HepG2 (cell line): ENCODE data around the gene WNK4. TPM values are rescaled to one million over a fixed set of nuclear protein-coding genes. Genes with fewer than 3 reads are reported as not detected.

Source experiments
- ATAD3A ChIP-seq: sonication (generic); formaldehyde crosslinking; IDR thresholded peaks from 2 replicates; pipeline ENCODE4 v1.4.0; 2020; ENCODE audit warnings: missing genetic modification reagents
- HOXA9 ChIP-seq: sonication (generic); formaldehyde crosslinking; IDR thresholded peaks from 2 replicates; pipeline ENCODE4 v1.8.1; 2022; ENCODE audit warnings: missing genetic modification reagents, mild to moderate bottlenecking, moderate library complexity, borderline replicate concordance
- MIER3 ChIP-seq: IDR thresholded peaks from 2 replicates; pipeline ENCODE4 v1.6.1; 2016; ENCODE audit warnings: missing compliant biosample characterization, borderline replicate concordance
- TBL1XR1 ChIP-seq: fragments of 150-350 bp; IDR thresholded peaks from 2 replicates; pipeline ENCODE4 v1.6.1; 2014; ENCODE audit warnings: borderline replicate concordance, low read length; ENCODE audit not compliant: partially characterized antibody
- ZFP36L1 ChIP-seq: sonication (generic); formaldehyde crosslinking; IDR thresholded peaks from 2 replicates; pipeline ENCODE4 v1.8.0; 2022; ENCODE audit warnings: mild to moderate bottlenecking, missing genetic modification reagents, moderate library complexity
- ZNF101 ChIP-seq: sonication (generic); formaldehyde crosslinking; IDR thresholded peaks from 2 replicates; pipeline ENCODE4 v1.4.0; 2020; ENCODE audit warnings: mild to moderate bottlenecking, low read depth, missing genetic modification reagents, borderline replicate concordance
- ZNF446 ChIP-seq: sonication (generic); formaldehyde crosslinking; IDR thresholded peaks from 2 replicates; pipeline ENCODE4 v1.5.0; 2020; ENCODE audit warnings: mild to moderate bottlenecking, missing genetic modification reagents
- ZNF615 ChIP-seq: sonication (generic); formaldehyde crosslinking; IDR thresholded peaks from 2 replicates; pipeline ENCODE4 v1.5.0; 2020; ENCODE audit warnings: mild to moderate bottlenecking, missing genetic modification reagents, borderline replicate concordance
- ZNF878 ChIP-seq: sonication (generic); formaldehyde crosslinking; IDR thresholded peaks from 2 replicates; pipeline ENCODE4 v1.8.1; 2023; ENCODE audit warnings: mild to moderate bottlenecking, missing genetic modification reagents, moderate library complexity
- polyA plus RNA-seq, 8 experiments: library from polyadenylated mRNA; depleted of rRNA in 3 of 8; stranded (reverse) in 7 of 8; unstranded in 1 of 8; fragments of >200 nt; fragmentation: Illumina TruSeq in 4 of 8; extraction: Trizol in 4 of 8; gene quantifications; 2 replicates each; pipeline versions ENCODE4 v1.2.1 to v1.2.3, GENCODE V29; 2011 to 2016; ENCODE audit warnings: low read depth in 4 of 8, missing spikeins in 1 of 8, mixed read lengths in 1 of 8; ENCODE audit not compliant: insufficient read depth in 1 of 8
- total RNA-seq, 5 experiments: library from RNA; depleted of rRNA; stranded (reverse); fragments of >200 nt; fragmentation: Illumina TruSeq; extraction: Trizol; gene quantifications; 2 replicates each; pipeline ENCODE4 v1.2.3, GENCODE V29; 2016; ENCODE audit warnings: low read depth in 1 of 5
- TF ChIP-seq, protein P1 (sequence below): sonication (generic); formaldehyde crosslinking; IDR thresholded peaks from 2 replicates; pipeline ENCODE4 v1.5.0; 2020; ENCODE audit warnings: mild to moderate bottlenecking, missing genetic modification reagents
- TF ChIP-seq, protein P2 (sequence below): sonication (generic); formaldehyde crosslinking; IDR thresholded peaks from 2 replicates; pipeline ENCODE4 v1.4.0; 2020; ENCODE audit warnings: missing genetic modification reagents
- TF ChIP-seq, protein P3 (sequence below): sonication (generic); formaldehyde crosslinking; IDR thresholded peaks from 2 replicates; pipeline ENCODE4 v1.4.0; 2020; ENCODE audit warnings: missing genetic modification reagents
- TF ChIP-seq, protein P4 (sequence below): IDR thresholded peaks from 2 replicates; pipeline ENCODE4 v1.6.1; 2016; ENCODE audit warnings: missing compliant biosample characterization, missing genetic modification reagents, borderline replicate concordance
- TF ChIP-seq, protein P5 (sequence below): sonication (generic); formaldehyde crosslinking; IDR thresholded peaks from 2 replicates; pipeline ENCODE4 v1.8.0; 2022; ENCODE audit warnings: mild to moderate bottlenecking, missing genetic modification reagents, borderline replicate concordance
- TF ChIP-seq, protein P6 (sequence below): sonication (generic); formaldehyde crosslinking; conservative IDR thresholded peaks from 2 replicates; pipeline ENCODE4 v1.4.0; 2020; ENCODE audit warnings: mild to moderate bottlenecking, missing genetic modification reagents, moderate library complexity

Gene WNK4
- total and polyA plus RNA-seq, 2 of the 13 experiments (the other 11 are each of a cell fraction or from before 2014, with no cell fraction given): 2.7 to 13.7 TPM

DNA sequence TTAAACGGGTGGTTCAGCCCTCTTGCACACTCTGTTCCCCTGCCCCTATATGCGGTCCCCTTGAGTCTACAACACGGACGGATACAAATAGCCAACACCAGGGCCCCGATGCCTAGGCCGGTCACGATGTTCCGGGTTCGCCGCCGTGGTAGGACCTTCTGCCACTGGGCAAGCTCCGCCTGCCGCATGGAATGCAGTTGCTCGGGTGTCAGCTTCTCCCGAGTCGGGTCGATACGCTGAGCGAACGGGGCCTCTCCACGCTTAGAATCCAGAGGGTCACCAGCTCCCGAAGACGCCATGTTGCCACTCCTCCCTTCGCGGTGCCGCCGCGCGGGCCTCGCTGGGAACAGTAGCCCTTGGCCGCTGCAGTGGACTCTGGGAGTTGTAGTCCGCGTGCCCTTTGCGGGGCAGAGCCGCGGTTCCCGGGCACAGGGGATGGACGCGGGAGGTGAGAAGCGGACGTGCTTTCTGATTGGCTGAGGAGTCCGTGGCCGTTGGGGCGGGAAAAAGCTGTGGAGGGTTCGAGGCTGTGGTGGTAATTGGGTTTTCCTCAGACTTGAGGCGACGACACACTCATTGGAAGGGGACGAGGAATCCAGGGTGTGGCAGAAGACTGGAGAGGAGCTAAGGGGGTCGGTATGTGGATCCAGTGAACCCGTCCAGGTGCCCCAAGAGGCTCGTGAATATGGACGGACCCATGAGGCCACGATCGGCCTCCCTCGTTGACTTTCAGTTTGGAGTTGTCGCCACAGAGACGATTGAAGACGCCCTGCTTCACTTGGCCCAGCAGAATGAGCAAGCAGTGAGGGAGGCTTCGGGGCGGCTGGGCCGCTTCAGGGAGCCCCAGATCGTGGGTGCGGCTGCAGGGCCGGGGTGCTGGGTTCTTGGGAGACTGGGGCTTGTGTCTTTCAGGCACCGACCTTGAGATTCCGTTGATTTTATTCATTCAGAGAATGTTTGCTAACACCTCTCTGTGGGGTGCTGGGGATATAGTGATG, 18.3 kb downstream of the WNK4 start, which contains the start of the genes CNTD1 and COA3 (continued):
- no peak for TF ChIP-seq ATAD3A
- peak; percentile 54; the same call in 1 of the 2 replicates for TF ChIP-seq HOXA9 (CRISPR knock-in tag)
- TF ChIP-seq, protein P1, sequence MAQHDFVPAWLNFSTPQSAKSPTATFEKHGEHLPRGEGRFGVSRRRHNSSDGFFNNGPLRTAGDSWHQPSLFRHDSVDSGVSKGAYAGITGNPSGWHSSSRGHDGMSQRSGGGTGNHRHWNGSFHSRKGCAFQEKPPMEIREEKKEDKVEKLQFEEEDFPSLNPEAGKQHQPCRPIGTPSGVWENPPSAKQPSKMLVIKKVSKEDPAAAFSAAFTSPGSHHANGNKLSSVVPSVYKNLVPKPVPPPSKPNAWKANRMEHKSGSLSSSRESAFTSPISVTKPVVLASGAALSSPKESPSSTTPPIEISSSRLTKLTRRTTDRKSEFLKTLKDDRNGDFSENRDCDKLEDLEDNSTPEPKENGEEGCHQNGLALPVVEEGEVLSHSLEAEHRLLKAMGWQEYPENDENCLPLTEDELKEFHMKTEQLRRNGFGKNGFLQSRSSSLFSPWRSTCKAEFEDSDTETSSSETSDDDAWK (CRISPR knock-in tag): no peak
- TF ChIP-seq, protein P2, sequence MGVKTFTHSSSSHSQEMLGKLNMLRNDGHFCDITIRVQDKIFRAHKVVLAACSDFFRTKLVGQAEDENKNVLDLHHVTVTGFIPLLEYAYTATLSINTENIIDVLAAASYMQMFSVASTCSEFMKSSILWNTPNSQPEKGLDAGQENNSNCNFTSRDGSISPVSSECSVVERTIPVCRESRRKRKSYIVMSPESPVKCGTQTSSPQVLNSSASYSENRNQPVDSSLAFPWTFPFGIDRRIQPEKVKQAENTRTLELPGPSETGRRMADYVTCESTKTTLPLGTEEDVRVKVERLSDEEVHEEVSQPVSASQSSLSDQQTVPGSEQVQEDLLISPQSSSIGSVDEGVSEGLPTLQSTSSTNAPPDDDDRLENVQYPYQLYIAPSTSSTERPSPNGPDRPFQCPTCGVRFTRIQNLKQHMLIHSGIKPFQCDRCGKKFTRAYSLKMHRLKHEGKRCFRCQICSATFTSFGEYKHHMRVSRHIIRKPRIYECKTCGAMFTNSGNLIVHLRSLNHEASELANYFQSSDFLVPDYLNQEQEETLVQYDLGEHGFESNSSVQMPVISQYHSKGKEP (CRISPR knock-in tag): 0 out of 2 replicates have a peak, but pooled peaks have one; percentile 28
- TF ChIP-seq, protein P3, sequence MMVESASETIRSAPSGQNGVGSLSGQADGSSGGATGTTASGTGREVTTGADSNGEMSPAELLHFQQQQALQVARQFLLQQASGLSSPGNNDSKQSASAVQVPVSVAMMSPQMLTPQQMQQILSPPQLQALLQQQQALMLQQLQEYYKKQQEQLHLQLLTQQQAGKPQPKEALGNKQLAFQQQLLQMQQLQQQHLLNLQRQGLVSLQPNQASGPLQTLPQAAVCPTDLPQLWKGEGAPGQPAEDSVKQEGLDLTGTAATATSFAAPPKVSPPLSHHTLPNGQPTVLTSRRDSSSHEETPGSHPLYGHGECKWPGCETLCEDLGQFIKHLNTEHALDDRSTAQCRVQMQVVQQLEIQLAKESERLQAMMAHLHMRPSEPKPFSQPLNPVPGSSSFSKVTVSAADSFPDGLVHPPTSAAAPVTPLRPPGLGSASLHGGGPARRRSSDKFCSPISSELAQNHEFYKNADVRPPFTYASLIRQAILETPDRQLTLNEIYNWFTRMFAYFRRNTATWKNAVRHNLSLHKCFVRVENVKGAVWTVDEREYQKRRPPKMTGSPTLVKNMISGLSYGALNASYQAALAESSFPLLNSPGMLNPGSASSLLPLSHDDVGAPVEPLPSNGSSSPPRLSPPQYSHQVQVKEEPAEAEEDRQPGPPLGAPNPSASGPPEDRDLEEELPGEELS (CRISPR knock-in tag): no peak; the same call in none of the 2 replicates
- TF ChIP-seq ZFP36L1: peak; percentile 92
- peak; percentile 89; the same call in 1 of the 2 replicates for TF ChIP-seq ZNF878 (CRISPR knock-in tag)
- TF ChIP-seq TBL1XR1: no peak
- TF ChIP-seq ZNF101 (CRISPR knock-in tag): peak; percentile 20; the same call in 1 of the 2 replicates
- TF ChIP-seq MIER3 (CRISPR knock-in tag): peak; percentile 97
- TF ChIP-seq, protein P4, sequence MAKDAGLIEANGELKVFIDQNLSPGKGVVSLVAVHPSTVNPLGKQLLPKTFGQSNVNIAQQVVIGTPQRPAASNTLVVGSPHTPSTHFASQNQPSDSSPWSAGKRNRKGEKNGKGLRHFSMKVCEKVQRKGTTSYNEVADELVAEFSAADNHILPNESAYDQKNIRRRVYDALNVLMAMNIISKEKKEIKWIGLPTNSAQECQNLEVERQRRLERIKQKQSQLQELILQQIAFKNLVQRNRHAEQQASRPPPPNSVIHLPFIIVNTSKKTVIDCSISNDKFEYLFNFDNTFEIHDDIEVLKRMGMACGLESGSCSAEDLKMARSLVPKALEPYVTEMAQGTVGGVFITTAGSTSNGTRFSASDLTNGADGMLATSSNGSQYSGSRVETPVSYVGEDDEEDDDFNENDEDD (CRISPR knock-in tag): peak; percentile 99
- TF ChIP-seq, protein P5, sequence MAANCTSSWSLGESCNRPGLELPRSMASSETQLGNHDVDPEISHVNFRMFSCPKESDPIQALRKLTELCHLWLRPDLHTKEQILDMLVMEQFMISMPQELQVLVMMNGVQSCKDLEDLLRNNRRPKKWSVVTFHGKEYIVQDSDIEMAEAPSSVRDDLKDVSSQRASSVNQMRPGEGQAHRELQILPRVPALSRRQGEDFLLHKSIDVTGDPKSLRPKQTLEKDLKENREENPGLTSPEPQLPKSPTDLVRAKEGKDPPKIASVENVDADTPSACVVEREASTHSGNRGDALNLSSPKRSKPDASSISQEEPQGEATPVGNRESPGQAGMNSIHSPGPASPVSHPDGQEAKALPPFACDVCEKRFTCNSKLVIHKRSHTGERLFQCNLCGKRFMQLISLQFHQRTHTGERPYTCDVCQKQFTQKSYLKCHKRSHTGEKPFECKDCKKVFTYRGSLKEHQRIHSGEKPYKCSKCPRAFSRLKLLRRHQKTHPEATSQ (CRISPR knock-in tag): no peak; the same call in 1 of the 2 replicates
- TF ChIP-seq, protein P6, sequence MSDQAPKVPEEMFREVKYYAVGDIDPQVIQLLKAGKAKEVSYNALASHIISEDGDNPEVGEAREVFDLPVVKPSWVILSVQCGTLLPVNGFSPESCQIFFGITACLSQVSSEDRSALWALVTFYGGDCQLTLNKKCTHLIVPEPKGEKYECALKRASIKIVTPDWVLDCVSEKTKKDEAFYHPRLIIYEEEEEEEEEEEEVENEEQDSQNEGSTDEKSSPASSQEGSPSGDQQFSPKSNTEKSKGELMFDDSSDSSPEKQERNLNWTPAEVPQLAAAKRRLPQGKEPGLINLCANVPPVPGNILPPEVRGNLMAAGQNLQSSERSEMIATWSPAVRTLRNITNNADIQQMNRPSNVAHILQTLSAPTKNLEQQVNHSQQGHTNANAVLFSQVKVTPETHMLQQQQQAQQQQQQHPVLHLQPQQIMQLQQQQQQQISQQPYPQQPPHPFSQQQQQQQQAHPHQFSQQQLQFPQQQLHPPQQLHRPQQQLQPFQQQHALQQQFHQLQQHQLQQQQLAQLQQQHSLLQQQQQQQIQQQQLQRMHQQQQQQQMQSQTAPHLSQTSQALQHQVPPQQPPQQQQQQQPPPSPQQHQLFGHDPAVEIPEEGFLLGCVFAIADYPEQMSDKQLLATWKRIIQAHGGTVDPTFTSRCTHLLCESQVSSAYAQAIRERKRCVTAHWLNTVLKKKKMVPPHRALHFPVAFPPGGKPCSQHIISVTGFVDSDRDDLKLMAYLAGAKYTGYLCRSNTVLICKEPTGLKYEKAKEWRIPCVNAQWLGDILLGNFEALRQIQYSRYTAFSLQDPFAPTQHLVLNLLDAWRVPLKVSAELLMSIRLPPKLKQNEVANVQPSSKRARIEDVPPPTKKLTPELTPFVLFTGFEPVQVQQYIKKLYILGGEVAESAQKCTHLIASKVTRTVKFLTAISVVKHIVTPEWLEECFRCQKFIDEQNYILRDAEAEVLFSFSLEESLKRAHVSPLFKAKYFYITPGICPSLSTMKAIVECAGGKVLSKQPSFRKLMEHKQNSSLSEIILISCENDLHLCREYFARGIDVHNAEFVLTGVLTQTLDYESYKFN (CRISPR knock-in tag): peak; percentile 60
- no peak; the same call in 1 of the 2 replicates for TF ChIP-seq ZNF615 (CRISPR knock-in tag)
- TF ChIP-seq ZNF446 (CRISPR knock-in tag): peak; percentile 94
